ENCODE data around the gene FHIP1B. TPM values are rescaled to one million over a fixed set of nuclear protein-coding genes. Genes with fewer than 3 reads are reported as not detected.

Gene FHIP1B
- total RNA-seq, 1 experiment from 2014 or later, result 42.8 TPM

DNA sequence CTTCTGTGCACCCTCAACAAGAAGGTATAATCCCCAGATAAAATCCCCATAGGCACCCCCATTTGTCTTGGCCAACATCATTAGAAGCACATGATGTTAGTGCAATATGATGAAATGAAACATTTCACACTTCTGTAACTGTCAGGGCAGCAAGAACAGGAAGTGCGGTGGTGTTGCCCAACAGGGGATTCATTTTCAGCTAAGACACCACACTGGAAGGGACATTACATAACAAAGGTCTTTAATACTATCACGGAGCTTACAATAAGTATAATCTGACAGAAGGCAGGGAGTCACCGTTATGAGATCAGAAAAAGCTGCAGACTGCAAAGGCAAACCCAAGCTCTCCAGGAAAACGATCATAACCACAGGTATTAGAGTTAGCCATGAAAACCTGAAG, 33.5 kb downstream of the FHIP1B start:
- ChIA-PET CTCF (no interaction called here), POLR2A (interaction anchor here (0.6 kb wide), 1 partner anchor 93 kb away, joined by 5 read pairs; no protein-coding TSS in a partner anchor)
- Histone ChIP-seq H3K27ac (ENCODE audit: low read length) (no peak overlapping the region), H3K36me3 (ENCODE audit: control insufficient read depth, insufficient read depth, low read length) (no peaks in the 10 kb centered on the region), H3K27me3 (ENCODE audit: control insufficient read depth, insufficient read depth, low read length) (no peaks in the 10 kb centered on the region; the same call in 1 of the 2 replicates), H3K4me1 (ENCODE audit: control insufficient read depth, insufficient read depth, low read length) (no peaks in the 10 kb centered on the region), H3K9me3 (ENCODE audit: control insufficient read depth, insufficient read depth, low read depth, low read length) (no peaks in the 10 kb centered on the region), H3K4me3 (ENCODE audit: low read depth in 2 of 2, low read length in 2 of 2) (no peak overlapping the region)
- TF ChIP-seq, protein P1, sequence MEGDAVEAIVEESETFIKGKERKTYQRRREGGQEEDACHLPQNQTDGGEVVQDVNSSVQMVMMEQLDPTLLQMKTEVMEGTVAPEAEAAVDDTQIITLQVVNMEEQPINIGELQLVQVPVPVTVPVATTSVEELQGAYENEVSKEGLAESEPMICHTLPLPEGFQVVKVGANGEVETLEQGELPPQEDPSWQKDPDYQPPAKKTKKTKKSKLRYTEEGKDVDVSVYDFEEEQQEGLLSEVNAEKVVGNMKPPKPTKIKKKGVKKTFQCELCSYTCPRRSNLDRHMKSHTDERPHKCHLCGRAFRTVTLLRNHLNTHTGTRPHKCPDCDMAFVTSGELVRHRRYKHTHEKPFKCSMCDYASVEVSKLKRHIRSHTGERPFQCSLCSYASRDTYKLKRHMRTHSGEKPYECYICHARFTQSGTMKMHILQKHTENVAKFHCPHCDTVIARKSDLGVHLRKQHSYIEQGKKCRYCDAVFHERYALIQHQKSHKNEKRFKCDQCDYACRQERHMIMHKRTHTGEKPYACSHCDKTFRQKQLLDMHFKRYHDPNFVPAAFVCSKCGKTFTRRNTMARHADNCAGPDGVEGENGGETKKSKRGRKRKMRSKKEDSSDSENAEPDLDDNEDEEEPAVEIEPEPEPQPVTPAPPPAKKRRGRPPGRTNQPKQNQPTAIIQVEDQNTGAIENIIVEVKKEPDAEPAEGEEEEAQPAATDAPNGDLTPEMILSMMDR (IDR thresholded peaks at IDR 0.05), result no peak
- no TSS peak for BruUV-seq (replicated peaks)
- DNase-seq (ENCODE audit: low read depth, low spot score) (no peak), ATAC-seq (no peak)
- intact Hi-C loops (cut with micrococcal nuclease; ENCODE audit: unreplicated experiment) (no loop called here), in situ Hi-C loops (cut with HindIII; ENCODE audit: low pct_unique_long_range_greater_than_20kb, low sequenced_read_pairs) (no loop called here)

DNA sequence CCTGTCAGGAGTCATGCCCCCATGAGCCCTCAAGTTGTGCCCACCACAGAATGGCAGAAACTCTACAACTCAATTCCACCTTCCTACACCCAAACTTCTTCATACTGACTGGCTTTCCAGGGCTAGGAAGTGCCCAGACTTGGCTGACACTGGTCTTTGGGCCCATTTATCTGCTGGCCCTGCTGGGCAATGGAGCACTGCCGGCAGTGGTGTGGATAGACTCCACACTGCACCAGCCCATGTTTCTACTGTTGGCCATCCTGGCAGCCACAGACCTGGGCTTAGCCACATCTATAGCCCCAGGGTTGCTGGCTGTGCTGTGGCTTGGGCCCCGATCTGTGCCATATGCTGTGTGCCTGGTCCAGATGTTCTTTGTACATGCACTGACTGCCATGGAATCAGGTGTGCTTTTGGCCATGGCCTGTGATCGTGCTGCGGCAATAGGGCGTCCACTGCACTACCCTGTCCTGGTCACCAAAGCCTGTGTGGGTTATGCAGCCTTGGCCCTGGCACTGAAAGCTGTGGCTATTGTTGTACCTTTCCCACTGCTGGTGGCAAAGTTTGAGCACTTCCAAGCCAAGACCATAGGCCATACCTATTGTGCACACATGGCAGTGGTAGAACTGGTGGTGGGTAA, 35.1 kb downstream of the FHIP1B start, which contains the start of gene OR52W1:
Gene OR52W1 (plus strand): TSS at position 51 of the 637 bp plus-strand sequence. CDS start 0 bp downstream, at position 51.
- Histone ChIP-seq H3K36me3 (ENCODE audit: control insufficient read depth, insufficient read depth, low read length) (no peaks in the 10 kb centered on the region), H3K9me3 (ENCODE audit: control insufficient read depth, insufficient read depth, low read depth, low read length) (no peaks in the 10 kb centered on the region), H3K4me1 (ENCODE audit: control insufficient read depth, insufficient read depth, low read length) (no peaks in the 10 kb centered on the region), H3K27ac (ENCODE audit: low read length) (no peak within 1 kb of the TSS), H3K27me3 (ENCODE audit: control insufficient read depth, insufficient read depth, low read length) (no peaks in the 10 kb centered on the region; the same call in 1 of the 2 replicates), H3K4me3 (ENCODE audit: low read depth in 2 of 2, low read length in 2 of 2) (no peak within 1 kb of the TSS)
- no peak for DNase-seq (ENCODE audit: low read depth, low spot score)
- POLR2A ChIA-PET, result no interaction called here
- CTCF ChIA-PET, result no interaction called here
- in situ Hi-C loops (cut with HindIII; ENCODE audit: low pct_unique_long_range_greater_than_20kb, low sequenced_read_pairs), result no loop called here
- BruUV-seq (replicated peaks), result no TSS peak
- intact Hi-C loops (cut with micrococcal nuclease; ENCODE audit: unreplicated experiment), result no loop called here
- ATAC-seq, result no peak
- TF ChIP-seq TCF7L2 (IDR thresholded peaks at IDR 0.05; ENCODE audit: low read depth, low read length) (no peak), SIN3A (IDR thresholded peaks at IDR 0.05; ENCODE audit: borderline replicate concordance, insufficient read depth, low read depth, low read length) (no peak), POLR2AphosphoS5 (IDR thresholded peaks at IDR 0.05; ENCODE audit: low read depth, low read length) (no peak)
- TF ChIP-seq, protein P2, sequence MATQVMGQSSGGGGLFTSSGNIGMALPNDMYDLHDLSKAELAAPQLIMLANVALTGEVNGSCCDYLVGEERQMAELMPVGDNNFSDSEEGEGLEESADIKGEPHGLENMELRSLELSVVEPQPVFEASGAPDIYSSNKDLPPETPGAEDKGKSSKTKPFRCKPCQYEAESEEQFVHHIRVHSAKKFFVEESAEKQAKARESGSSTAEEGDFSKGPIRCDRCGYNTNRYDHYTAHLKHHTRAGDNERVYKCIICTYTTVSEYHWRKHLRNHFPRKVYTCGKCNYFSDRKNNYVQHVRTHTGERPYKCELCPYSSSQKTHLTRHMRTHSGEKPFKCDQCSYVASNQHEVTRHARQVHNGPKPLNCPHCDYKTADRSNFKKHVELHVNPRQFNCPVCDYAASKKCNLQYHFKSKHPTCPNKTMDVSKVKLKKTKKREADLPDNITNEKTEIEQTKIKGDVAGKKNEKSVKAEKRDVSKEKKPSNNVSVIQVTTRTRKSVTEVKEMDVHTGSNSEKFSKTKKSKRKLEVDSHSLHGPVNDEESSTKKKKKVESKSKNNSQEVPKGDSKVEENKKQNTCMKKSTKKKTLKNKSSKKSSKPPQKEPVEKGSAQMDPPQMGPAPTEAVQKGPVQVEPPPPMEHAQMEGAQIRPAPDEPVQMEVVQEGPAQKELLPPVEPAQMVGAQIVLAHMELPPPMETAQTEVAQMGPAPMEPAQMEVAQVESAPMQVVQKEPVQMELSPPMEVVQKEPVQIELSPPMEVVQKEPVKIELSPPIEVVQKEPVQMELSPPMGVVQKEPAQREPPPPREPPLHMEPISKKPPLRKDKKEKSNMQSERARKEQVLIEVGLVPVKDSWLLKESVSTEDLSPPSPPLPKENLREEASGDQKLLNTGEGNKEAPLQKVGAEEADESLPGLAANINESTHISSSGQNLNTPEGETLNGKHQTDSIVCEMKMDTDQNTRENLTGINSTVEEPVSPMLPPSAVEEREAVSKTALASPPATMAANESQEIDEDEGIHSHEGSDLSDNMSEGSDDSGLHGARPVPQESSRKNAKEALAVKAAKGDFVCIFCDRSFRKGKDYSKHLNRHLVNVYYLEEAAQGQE (IDR thresholded peaks at IDR 0.05; ENCODE audit: insufficient read depth in 1 of 2, low read depth in 2 of 2, low read length in 1 of 2), result no peak
- TF ChIP-seq, protein P1 (IDR thresholded peaks at IDR 0.05), result no peak

Measured in Panc1 (cell line).